MCF 10A (cell line): Measurements from ENCODE around the gene CHID1. TPM values are rescaled to one million over a fixed set of nuclear protein-coding genes. Genes with fewer than 3 reads are reported as not detected.
A peak's percentile ranks its signal among the peaks of the same experiment; 100 is the strongest.

Experiments used
- BruUV-seq: library from RNA; stranded (reverse); fragments of 400-500 nt; replicated peaks from 2 replicates; lab custom pipeline; 2021; lab: Mats Ljungman, UMichigan
- CTCF ChIA-PET: fragments of 300-600 bp; sonication (Branson Sonifier 250); formaldehyde crosslinking; extraction: SDS; loops from one replicate; lab custom pipeline; 2021; ENCODE audit warnings: antibody characterized with exemption, inconsistent platforms; lab: Yijun Ruan, JAX
- POLR2A ChIA-PET: fragments of 300-600, 350-650 bp; sonication (Branson Sonifier 250); formaldehyde crosslinking; extraction: SDS; loops from one replicate; lab custom pipeline; 2020; ENCODE audit warnings: antibody characterized with exemption, inconsistent platforms; lab: Yijun Ruan, JAX
- DNase-seq: peaks from one replicate; pipeline ENCODE4 v3.0.0-alpha.2; 2018; ENCODE audit not compliant: unreplicated experiment
- H3K27ac Mint-ChIP-seq: one replicate; pipeline ENCODE4 v1.8.0; 2022; ENCODE audit warnings: mild to moderate bottlenecking, low read depth, mixed read lengths; ENCODE audit not compliant: unreplicated experiment
- H3K27me3 Mint-ChIP-seq: one replicate; pipeline ENCODE4 v1.8.0; 2022; ENCODE audit warnings: mixed read lengths; ENCODE audit not compliant: insufficient read depth, unreplicated experiment
- H3K36me3 Mint-ChIP-seq: one replicate; pipeline ENCODE4 v1.8.0; 2022; ENCODE audit warnings: mild to moderate bottlenecking, moderate library complexity, mixed read lengths; ENCODE audit not compliant: insufficient read depth, unreplicated experiment
- H3K4me1 Mint-ChIP-seq: one replicate; pipeline ENCODE4 v1.8.0; 2022; ENCODE audit warnings: mixed read lengths; ENCODE audit not compliant: insufficient read depth, unreplicated experiment
- H3K4me3 Mint-ChIP-seq: one replicate; pipeline ENCODE4 v1.8.0; 2022; ENCODE audit warnings: mild to moderate bottlenecking, moderate library complexity, mixed read lengths; ENCODE audit not compliant: unreplicated experiment
- H3K9me3 Mint-ChIP-seq: one replicate; pipeline ENCODE4 v1.8.0; 2022; ENCODE audit warnings: mixed read lengths; ENCODE audit not compliant: unreplicated experiment
- intact Hi-C: fragments of 100-400 bp; cut with micrococcal nuclease; formaldehyde crosslinking; loops from 2 replicates; pipeline ENCODE4 v1.14.1; 2022
- total RNA-seq: library from RNA; stranded (reverse); gene quantifications from 2 replicates; pipeline ENCODE4 v1.2.3, GENCODE V29; 2022
- TF ChIP-seq, protein P1 (sequence below): fragments of 200-600 bp; IDR thresholded peaks from one replicate; pipeline ENCODE4 v1.8.0; 2022; ENCODE audit warnings: antibody characterized with exemption, mild to moderate bottlenecking; ENCODE audit not compliant: unreplicated experiment

CHID1 gene
- total RNA-seq, 1 experiment from 2014 or later: 94.8 TPM

DNA sequence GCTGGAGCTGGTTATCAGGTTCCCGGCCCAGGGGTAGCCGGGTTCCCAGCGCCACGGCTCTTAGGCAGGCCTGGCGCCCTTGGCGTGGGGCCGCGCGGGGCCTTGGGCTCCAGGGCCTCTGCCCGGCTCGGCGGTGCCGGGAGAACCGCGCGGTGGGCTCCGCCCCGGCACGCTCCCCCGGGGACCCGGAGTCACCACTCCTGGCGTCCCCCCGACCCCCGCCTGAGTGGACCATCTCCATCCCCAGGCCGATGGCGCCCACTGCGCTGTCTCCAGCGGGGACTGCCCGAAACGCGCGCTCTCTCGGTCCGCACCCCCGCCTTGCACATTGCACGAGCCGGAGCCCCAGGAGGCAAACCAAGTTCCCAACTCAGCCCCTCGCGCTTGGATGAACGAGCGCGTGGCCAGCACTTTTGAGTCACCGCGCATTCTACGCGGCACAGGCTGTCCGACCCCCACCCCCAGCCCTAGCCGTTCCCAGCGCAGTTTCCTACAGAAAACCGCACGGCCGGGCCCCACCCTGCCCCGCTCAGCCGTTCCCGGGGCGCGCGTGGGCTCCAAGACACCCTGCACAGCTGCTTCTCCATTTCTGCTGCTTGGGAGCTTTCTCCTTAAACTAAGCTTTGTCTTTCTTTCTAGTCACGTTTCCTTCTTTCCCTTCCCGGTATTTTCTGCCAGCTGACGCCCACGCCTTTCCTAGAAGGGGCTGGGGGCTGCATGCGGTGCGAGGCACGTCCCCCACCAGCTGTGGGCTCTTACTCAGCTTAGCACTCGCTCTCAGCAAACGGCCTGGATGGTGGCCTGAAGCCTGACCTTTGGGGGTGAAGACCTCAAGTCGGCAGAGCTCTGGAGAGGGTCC, 650 bp upstream of the CHID1 start:
- intact Hi-C loops: no loop called here

DNA sequence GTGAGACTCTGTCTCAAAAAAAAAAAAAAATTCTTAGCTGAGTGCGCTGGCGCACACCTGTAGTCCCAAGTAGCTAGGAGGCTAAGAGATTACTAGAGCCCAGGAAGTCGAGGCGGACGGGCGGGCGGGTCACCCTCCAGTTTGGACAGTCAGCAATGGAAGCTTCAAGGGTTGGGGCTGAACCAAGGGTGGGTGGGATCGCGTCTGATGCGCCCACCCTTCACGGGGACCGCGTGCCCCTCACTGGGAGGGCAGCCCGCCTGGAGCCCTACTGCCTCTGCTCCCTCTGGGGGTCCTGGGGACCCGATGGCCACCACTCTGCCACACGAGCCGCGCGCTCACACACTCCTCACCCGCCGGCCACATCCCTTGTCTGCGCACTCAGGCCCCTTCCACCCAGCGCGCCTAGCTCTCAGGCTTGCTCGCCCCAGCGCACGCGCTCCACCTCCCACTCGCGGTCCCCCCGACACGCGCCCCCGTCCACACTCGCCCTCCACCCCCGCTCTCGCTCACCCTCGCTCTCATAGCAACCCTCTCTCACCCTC, 494 bp downstream of the CHID1 start:
- H3K36me3 Mint-ChIP-seq: no peaks in the 10 kb centered on the region
- H3K9me3 Mint-ChIP-seq: no peaks in the 10 kb centered on the region
- TF ChIP-seq, protein P1, sequence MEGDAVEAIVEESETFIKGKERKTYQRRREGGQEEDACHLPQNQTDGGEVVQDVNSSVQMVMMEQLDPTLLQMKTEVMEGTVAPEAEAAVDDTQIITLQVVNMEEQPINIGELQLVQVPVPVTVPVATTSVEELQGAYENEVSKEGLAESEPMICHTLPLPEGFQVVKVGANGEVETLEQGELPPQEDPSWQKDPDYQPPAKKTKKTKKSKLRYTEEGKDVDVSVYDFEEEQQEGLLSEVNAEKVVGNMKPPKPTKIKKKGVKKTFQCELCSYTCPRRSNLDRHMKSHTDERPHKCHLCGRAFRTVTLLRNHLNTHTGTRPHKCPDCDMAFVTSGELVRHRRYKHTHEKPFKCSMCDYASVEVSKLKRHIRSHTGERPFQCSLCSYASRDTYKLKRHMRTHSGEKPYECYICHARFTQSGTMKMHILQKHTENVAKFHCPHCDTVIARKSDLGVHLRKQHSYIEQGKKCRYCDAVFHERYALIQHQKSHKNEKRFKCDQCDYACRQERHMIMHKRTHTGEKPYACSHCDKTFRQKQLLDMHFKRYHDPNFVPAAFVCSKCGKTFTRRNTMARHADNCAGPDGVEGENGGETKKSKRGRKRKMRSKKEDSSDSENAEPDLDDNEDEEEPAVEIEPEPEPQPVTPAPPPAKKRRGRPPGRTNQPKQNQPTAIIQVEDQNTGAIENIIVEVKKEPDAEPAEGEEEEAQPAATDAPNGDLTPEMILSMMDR: no peak
- POLR2A ChIA-PET: interaction anchor here (0.8 to 1.8 kb wide), 6 partner anchors 9 to 91 kb away, joined by 3 to 11 read pairs (median 6); partner anchors contain the start of genes AP2A2, PNPLA2 and TSPAN4
- DNase-seq: no peak
- H3K4me3 Mint-ChIP-seq: peak overlapping the region; percentile 90
- no TSS peak for BruUV-seq
- peaks cover 11% of the 10 kb centered on the region for H3K4me1 Mint-ChIP-seq
- CTCF ChIA-PET: interaction anchor here (1.0 to 1.2 kb wide), 4 partner anchors 12 to 141 kb away, joined by 3 to 5 read pairs (median 4); no protein-coding TSS in a partner anchor
- intact Hi-C loops: no loop called here
- no peak overlapping the region for H3K27ac Mint-ChIP-seq
- H3K27me3 Mint-ChIP-seq: no peaks in the 10 kb centered on the region

More for the DNA sequence above, 650 bp upstream of the CHID1 start:
- ChIA-PET CTCF (interaction anchor here (0.6 to 1.2 kb wide), 4 partner anchors 13 to 1067 kb away, joined by 3 to 5 read pairs (median 4); no protein-coding TSS in a partner anchor), POLR2A (interaction anchor here (0.5 to 1.8 kb wide), 7 partner anchors 8 to 214 kb away, joined by 3 to 11 read pairs (median 5); partner anchors contain the start of genes AP2A2, PNPLA2 and TSPAN4)
- peak overlapping the region; percentile 90 for H3K4me3 Mint-ChIP-seq
- TF ChIP-seq, protein P1: no peak
- H3K4me1 Mint-ChIP-seq: peaks cover 11% of the 10 kb centered on the region
- H3K36me3 Mint-ChIP-seq: no peaks in the 10 kb centered on the region
- no peaks in the 10 kb centered on the region for H3K9me3 Mint-ChIP-seq
- H3K27ac Mint-ChIP-seq: peak overlapping the region; percentile 39
- H3K27me3 Mint-ChIP-seq: no peaks in the 10 kb centered on the region
- TSS peak; percentile 59 for BruUV-seq
- DNase-seq: peak; percentile 39

DNA sequence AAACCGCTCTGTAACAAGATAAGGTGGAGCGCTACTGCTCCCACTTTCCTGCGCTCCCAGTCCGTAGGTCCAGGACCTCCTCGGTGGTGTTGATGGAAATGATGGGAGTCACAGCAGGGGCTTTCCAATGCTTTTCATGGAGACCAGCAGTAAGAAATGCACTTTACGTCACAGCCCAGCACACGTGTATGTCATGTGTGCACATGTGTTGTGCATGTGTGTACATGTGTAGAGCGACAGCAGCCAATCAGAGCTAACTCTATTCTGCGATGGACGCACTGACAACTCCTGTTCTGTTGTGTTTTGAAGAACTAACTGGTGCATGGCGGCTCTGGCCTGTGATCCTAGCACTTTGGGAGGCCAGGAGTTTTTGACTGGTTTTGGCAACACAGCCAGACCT, 1.2 kb downstream of the CHID1 start:
- TF ChIP-seq, protein P1: no peak
- Mint-ChIP-seq H3K36me3 (peaks cover 4% of the 10 kb centered on the region), H3K27ac (no peak overlapping the region), H3K4me3 (peak overlapping the region; percentile 90), H3K9me3 (no peaks in the 10 kb centered on the region), H3K4me1 (peaks cover 11% of the 10 kb centered on the region), H3K27me3 (no peaks in the 10 kb centered on the region)
- BruUV-seq: TSS peak; percentile 29
- ChIA-PET POLR2A (interaction anchor here (0.8 kb wide), 1 partner anchor 10 kb away, joined by 4 read pairs; no protein-coding TSS in a partner anchor), CTCF (interaction anchor here (0.6 to 1.0 kb wide), 2 partner anchors 12 to 17 kb away, joined by 4 to 5 read pairs; no protein-coding TSS in a partner anchor)
- intact Hi-C loops: no loop called here
- no peak for DNase-seq

DNA sequence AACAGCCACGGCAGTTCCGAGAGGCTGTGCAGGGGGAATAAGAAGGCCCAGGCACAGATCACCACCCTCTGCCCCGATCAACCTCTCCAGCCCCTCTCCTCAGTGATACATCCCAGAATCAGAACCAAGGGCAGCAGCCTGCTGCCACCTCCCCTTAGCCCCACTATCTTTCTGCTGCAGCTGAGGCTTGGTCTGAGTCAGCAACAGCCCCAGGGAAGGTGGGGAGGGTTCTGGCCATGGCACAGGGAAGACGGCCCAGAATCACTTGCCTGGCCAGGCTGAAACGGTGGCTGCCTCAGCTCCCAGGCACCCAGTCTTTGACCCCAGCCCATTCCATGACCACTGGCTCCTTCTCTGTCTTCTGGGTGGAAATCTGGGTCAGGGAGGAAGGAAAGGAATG, 2.3 kb downstream of the CHID1 start:
- H3K4me3 Mint-ChIP-seq: no peak overlapping the region
- intact Hi-C loops: no loop called here
- DNase-seq: no peak
- H3K4me1 Mint-ChIP-seq: peaks cover 11% of the 10 kb centered on the region
- ChIA-PET CTCF (no interaction called here), POLR2A (no interaction called here)
- TF ChIP-seq, protein P1: no peak
- peaks cover 10% of the 10 kb centered on the region for H3K36me3 Mint-ChIP-seq
- no TSS peak for BruUV-seq
- no peaks in the 10 kb centered on the region for H3K9me3 Mint-ChIP-seq
- H3K27me3 Mint-ChIP-seq: no peaks in the 10 kb centered on the region
- H3K27ac Mint-ChIP-seq: no peak overlapping the region
